PC-3 (cell line): ENCODE measurements around the gene MAGI2. TPM values are rescaled to one million over a fixed set of nuclear protein-coding genes. Genes with fewer than 3 reads are reported as not detected.

Experiments used
- ATAC-seq: fragments of 200-7000 bp; cut with Tn5 transposase; 2 replicates; pipeline ENCODE4 v1.9.1; 2020; ENCODE audit warnings: mild to moderate bottlenecking, moderate library complexity
- BruUV-seq: library from RNA; stranded (reverse); fragments of 400-500 nt; replicated peaks from 2 replicates; lab custom pipeline; 2021; lab: Mats Ljungman, UMichigan
- CTCF ChIA-PET: fragments of 300-600 bp; sonication (Branson Sonifier 250); formaldehyde crosslinking; loops from one replicate; lab custom pipeline; 2022; ENCODE audit warnings: antibody characterized with exemption; lab: Charles Lee
- POLR2A ChIA-PET: fragments of 300-600 bp; sonication (Branson Sonifier 250); formaldehyde crosslinking; loops from one replicate; lab custom pipeline; 2022; ENCODE audit warnings: antibody characterized with exemption; ENCODE audit not compliant: unreplicated experiment; lab: Charles Lee
- DNase-seq: peaks from one replicate; pipeline ENCODE4 v3.0.0-alpha.2; 2015
- H2AFZ ChIP-seq: fragments of 300-600 bp; sonication (generic); 2 replicates; pipeline ENCODE4 v1.6.0; 2016; ENCODE audit warnings: antibody characterized with exemption, low read length
- H3F3A ChIP-seq: fragments of 300-600 bp; sonication (generic); one replicate; pipeline ENCODE4 v1.6.0; 2017; ENCODE audit warnings: antibody characterized with exemption, low read length, control low read depth, mild to moderate bottlenecking; ENCODE audit not compliant: unreplicated experiment
- H3K27ac ChIP-seq: fragments of 300-600 bp; sonication (generic); 2 replicates; pipeline ENCODE4 v1.5.1; 2016; ENCODE audit warnings: mild to moderate bottlenecking, low read length
- H3K27me3 ChIP-seq: fragments of 300-600 bp; sonication (generic); 2 replicates; pipeline ENCODE4 v1.6.1; 2016; ENCODE audit warnings: low read length, mixed read lengths
- H3K36me3 ChIP-seq: fragments of 300-600 bp; sonication (generic); 2 replicates; pipeline ENCODE4 v1.6.1; 2016; ENCODE audit warnings: low read depth, mixed run types, low read length, mixed read lengths
- H3K4me1 ChIP-seq: fragments of 300-600 bp; sonication (generic); 2 replicates; pipeline ENCODE4 v1.5.1; 2016; ENCODE audit warnings: low read length; ENCODE audit not compliant: insufficient read depth
- H3K4me2 ChIP-seq: fragments of 300-600 bp; sonication (generic); 2 replicates; pipeline ENCODE4 v1.6.0; 2016; ENCODE audit warnings: low read length
- H3K4me3 ChIP-seq: fragments of 300-600 bp; sonication (generic); 2 replicates; pipeline ENCODE4 v1.5.1; 2016; ENCODE audit warnings: mild to moderate bottlenecking, low read length, mixed read lengths
- H3K79me2 ChIP-seq: fragments of 300-600 bp; sonication (generic); 2 replicates; pipeline ENCODE4 v1.6.1; 2017; ENCODE audit warnings: low read length, mixed read lengths
- H3K9ac ChIP-seq: fragments of 300-600 bp; sonication (generic); 2 replicates; pipeline ENCODE4 v1.6.0; 2016; ENCODE audit warnings: mild to moderate bottlenecking, low read length
- H3K9me2 ChIP-seq: fragments of 300-600 bp; sonication (generic); replicated peaks from 2 replicates; pipeline ENCODE4 v1.6.1; 2016; ENCODE audit warnings: mixed run types, low read length, mixed read lengths
- H3K9me3 ChIP-seq: fragments of 300-600 bp; sonication (generic); 2 replicates; pipeline ENCODE4 v1.6.1; 2016; ENCODE audit warnings: low read length, mixed read lengths
- H4K20me1 ChIP-seq: fragments of 300-600 bp; sonication (generic); 2 replicates; pipeline ENCODE4 v1.6.1; 2016; ENCODE audit warnings: low read length, mixed read lengths
- EZH2 ChIP-seq: fragments of 300-600 bp; sonication (generic); IDR thresholded peaks from one replicate; pipeline ENCODE4 v1.6.1; 2017; ENCODE audit warnings: antibody characterized with exemption, mild to moderate bottlenecking, low read length; ENCODE audit not compliant: unreplicated experiment
- EZH2phosphoT487 ChIP-seq: fragments of 300-600 bp; sonication (generic); IDR thresholded peaks from 2 replicates; pipeline ENCODE4 v1.6.1; 2018; ENCODE audit warnings: mild to moderate bottlenecking, antibody characterized with exemption, low read length, borderline replicate concordance
- intact Hi-C: fragments of 100-400 bp; cut with micrococcal nuclease; formaldehyde crosslinking; loops from 2 replicates; pipeline ENCODE4 v1.9.0; 2023
- total RNA-seq: library from RNA; depleted of rRNA; stranded (reverse); fragments of >200 nt; gene quantifications from 2 replicates; pipeline ENCODE4 v1.2.3, GENCODE V29; 2014
- TF ChIP-seq, protein P1 (sequence below): fragments of 300-600 bp; sonication (generic); conservative IDR thresholded peaks from 2 replicates; pipeline ENCODE4 v1.5.1; 2017; ENCODE audit warnings: antibody characterized with exemption, low read depth, mild to moderate bottlenecking, low read length

MAGI2 gene
- total RNA-seq, 1 experiment from 2014 or later, result not detected

DNA sequence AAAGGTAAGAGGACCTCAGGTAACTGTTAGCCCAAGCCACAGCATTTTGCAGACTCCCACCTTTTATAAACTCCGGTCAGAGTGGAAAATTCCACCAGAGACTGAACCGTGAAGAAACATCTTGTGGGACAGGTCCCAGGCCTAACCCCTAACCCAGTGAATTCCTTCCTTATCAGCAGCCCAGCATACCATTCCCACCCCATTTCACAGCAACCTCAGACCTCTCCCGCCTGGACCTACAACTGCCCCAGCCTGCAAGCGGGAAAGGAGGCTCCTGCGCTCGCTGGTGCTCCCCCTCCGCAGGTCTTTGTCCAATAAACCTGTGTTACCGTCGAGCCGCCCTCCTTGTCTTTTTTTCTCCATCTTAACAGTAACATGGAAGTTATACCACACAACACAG lies 736.6 kb downstream of the MAGI2 start:
- CTCF ChIA-PET, result no interaction called here
- Histone ChIP-seq H3F3A (no peaks in the 10 kb centered on the region), H2AFZ (no peak overlapping the region), H3K79me2 (no peaks in the 10 kb centered on the region), H3K4me3 (no peak overlapping the region), H4K20me1 (no peaks in the 10 kb centered on the region), H3K9ac (no peak overlapping the region), H3K9me3 (no peaks in the 10 kb centered on the region), H3K4me1 (no peaks in the 10 kb centered on the region), H3K27me3 (no peaks in the 10 kb centered on the region), H3K36me3 (no peaks in the 10 kb centered on the region), H3K9me2 (no peaks in the 10 kb centered on the region), H3K27ac (no peak overlapping the region), H3K4me2 (no peak overlapping the region)
- intact Hi-C loops, result no loop called here
- DNase-seq, result no peak
- BruUV-seq, result no TSS peak
- POLR2A ChIA-PET, result no interaction called here
- TF ChIP-seq EZH2phosphoT487, result no peak
- TF ChIP-seq, protein P1, sequence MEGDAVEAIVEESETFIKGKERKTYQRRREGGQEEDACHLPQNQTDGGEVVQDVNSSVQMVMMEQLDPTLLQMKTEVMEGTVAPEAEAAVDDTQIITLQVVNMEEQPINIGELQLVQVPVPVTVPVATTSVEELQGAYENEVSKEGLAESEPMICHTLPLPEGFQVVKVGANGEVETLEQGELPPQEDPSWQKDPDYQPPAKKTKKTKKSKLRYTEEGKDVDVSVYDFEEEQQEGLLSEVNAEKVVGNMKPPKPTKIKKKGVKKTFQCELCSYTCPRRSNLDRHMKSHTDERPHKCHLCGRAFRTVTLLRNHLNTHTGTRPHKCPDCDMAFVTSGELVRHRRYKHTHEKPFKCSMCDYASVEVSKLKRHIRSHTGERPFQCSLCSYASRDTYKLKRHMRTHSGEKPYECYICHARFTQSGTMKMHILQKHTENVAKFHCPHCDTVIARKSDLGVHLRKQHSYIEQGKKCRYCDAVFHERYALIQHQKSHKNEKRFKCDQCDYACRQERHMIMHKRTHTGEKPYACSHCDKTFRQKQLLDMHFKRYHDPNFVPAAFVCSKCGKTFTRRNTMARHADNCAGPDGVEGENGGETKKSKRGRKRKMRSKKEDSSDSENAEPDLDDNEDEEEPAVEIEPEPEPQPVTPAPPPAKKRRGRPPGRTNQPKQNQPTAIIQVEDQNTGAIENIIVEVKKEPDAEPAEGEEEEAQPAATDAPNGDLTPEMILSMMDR, result no peak
- TF ChIP-seq EZH2, result no peak
- no peak for ATAC-seq

DNA sequence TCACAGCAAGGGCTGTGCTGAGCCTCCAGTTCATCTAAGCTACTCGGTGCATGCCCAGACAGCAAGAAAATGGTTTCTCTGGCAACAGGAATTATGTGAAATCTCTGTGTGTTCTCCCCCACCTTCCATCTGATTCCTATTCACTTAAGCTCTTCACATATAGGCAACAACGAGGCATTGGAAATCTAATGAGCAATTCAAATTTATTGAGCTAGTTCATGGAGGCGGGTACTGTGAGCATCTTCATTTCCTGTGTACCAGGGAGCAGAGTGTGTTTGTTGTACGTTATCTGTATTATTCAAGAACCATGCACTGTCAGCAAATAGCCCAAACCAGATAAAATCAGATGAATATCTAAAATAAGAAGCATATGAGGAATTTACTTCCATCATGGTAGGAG lies 739.1 kb downstream of the MAGI2 start:
- BruUV-seq, result no TSS peak
- H3K4me3 ChIP-seq, result no peak overlapping the region
- no peak overlapping the region for H2AFZ ChIP-seq
- ChIA-PET CTCF (no interaction called here), POLR2A (no interaction called here)
- no peak for ATAC-seq
- H3K27me3 ChIP-seq, result no peaks in the 10 kb centered on the region
- no peak overlapping the region for H3K27ac ChIP-seq
- H3K9me2 ChIP-seq, result no peaks in the 10 kb centered on the region
- no peaks in the 10 kb centered on the region for H3K36me3 ChIP-seq
- H3F3A ChIP-seq, result no peaks in the 10 kb centered on the region
- H3K9me3 ChIP-seq, result no peaks in the 10 kb centered on the region
- no peaks in the 10 kb centered on the region for H4K20me1 ChIP-seq
- H3K9ac ChIP-seq, result no peak overlapping the region
- no peak overlapping the region for H3K4me2 ChIP-seq
- DNase-seq, result no peak
- no peaks in the 10 kb centered on the region for H3K4me1 ChIP-seq
- H3K79me2 ChIP-seq, result no peaks in the 10 kb centered on the region
- intact Hi-C loops, result no loop called here
- TF ChIP-seq, protein P1, result no peak
- no peak for TF ChIP-seq EZH2
- TF ChIP-seq EZH2phosphoT487, result no peak

DNA sequence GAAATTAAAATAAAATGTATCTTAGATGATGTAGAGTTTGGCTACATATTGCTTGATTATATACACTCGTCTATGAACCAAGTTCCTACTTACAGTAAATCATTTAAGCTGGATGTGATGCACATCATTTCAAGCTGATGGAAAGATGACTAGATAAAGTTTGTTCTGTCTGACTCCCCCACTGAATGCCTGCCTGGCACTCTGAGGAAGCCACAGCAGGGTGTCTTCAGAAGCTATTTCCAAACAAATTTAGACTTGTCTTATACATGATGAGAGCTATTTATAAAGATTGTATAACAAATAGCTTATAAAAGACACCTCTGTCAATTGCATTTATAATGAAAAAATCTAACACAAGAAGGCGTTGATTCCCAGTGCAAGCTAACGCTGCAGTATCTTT lies 741.4 kb downstream of the MAGI2 start:
- Histone ChIP-seq H3K79me2 (no peaks in the 10 kb centered on the region), H3K4me3 (no peak overlapping the region), H4K20me1 (no peaks in the 10 kb centered on the region), H3K9me2 (no peaks in the 10 kb centered on the region), H3K36me3 (no peaks in the 10 kb centered on the region), H3K9me3 (no peaks in the 10 kb centered on the region), H3K4me1 (no peaks in the 10 kb centered on the region), H3K4me2 (no peak overlapping the region), H3K9ac (no peak overlapping the region), H2AFZ (no peak overlapping the region), H3F3A (no peaks in the 10 kb centered on the region), H3K27ac (no peak overlapping the region), H3K27me3 (no peaks in the 10 kb centered on the region)
- no peak for ATAC-seq
- TF ChIP-seq EZH2, result no peak
- TF ChIP-seq EZH2phosphoT487, result no peak
- TF ChIP-seq, protein P1, result no peak
- DNase-seq, result no peak
- ChIA-PET POLR2A (no interaction called here), CTCF (no interaction called here)
- no TSS peak for BruUV-seq
- intact Hi-C loops, result no loop called here
